GM08714 (cell line): ENCODE results near the gene MC2R.
"Not testable (repeated sequence)": the region's sequence is repeated elsewhere in the genome, so short reads cannot be mapped to it uniquely, and the experiment has no call there.

Source experiments
- H3K4me3 ChIP-seq: fragments of 200-500 bp; sonication (Bioruptor generic); 2 replicates; pipeline ENCODE4 v1.5.1; 2014; ENCODE audit warnings: mild to moderate bottlenecking, low read length, inconsistent platforms
- ZNF274 ChIP-seq: IDR thresholded peaks from 2 replicates; pipeline ENCODE4 v1.6.1; 2012; ENCODE audit warnings: mild to moderate bottlenecking, low read depth, low read length

Gene MC2R

DNA sequence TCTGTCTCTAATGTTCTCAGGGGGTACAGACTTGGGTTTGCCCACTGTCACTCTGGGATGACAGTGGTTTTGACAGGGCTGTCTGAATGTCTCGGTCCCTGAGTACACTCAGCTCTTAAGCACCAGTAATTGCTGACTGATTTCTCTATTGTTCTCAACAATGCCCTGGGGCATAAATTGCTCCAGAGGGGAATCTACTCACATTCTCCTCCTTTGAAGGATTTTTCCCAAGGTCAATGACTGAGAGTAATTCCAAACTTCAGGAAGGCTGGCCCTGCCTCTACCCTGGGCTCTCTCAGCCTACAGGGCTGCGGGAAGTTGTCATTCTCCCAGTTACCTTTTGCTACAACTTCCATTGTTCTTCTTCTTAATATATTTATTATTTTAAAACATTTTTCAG lies 36.5 kb downstream of the MC2R start:
- no peak overlapping the region for H3K4me3 ChIP-seq
- TF ChIP-seq ZNF274 = no peak

DNA sequence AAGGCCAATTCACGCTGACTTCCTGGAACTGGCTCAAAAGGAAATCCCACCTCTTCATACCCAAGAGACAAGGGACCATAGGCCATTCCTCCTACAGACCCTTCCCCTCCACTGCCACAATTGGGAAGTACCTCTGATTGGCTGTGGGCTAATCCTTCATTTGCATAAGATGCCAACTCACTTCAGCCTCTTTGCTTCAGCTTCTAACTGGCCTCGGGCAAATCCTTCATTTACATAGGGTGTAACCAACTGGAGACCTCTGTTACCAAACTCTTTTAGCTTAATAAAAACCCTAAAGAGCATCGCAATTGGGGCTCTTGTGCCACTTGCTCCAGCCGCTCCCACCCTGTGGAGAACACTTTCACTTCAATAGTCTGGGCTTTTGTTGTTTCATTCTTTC lies 38.2 kb downstream of the MC2R start:
- TF ChIP-seq ZNF274 = no peak
- no peak overlapping the region for H3K4me3 ChIP-seq

DNA sequence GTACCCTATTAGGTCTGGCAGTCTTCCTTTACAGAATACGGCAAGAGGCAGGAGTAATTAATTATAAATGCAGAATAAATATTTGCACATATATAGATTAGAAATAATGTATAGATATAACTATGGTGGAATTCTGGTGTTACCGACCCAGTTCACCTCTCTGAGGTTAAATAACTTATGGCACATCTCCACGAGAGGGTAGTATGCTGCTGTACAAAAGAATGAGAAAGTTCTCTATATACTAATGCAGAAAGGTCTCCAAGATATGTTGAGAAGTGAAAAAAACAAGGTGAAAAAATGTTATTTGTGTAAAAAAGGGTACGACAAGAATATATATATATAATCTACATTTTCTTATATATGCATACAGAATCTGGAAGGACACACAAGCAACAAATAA lies 40.8 kb downstream of the MC2R start:
- no peak for TF ChIP-seq ZNF274
- no peak overlapping the region for H3K4me3 ChIP-seq

DNA sequence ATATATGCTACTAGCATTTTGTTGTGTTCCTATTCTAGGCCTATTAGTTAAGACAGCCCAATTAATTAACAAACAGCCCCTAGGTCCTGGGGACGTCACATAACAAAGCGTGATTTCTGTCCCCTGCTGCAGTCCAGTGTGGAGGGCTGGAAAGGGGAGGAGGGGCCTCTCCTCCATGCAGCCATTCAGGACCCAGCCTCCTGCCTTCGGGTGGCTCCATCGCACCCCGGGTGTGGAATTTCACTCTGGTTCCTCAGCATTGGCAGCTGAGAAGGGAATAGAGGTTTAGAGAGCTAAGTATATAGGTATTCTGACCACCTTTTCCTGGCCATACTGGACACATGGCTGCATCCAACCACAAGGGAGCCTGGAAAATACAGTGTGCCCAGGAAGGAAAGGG lies 42.4 kb downstream of the MC2R start:
- no peak overlapping the region for H3K4me3 ChIP-seq
- no peak for TF ChIP-seq ZNF274

DNA sequence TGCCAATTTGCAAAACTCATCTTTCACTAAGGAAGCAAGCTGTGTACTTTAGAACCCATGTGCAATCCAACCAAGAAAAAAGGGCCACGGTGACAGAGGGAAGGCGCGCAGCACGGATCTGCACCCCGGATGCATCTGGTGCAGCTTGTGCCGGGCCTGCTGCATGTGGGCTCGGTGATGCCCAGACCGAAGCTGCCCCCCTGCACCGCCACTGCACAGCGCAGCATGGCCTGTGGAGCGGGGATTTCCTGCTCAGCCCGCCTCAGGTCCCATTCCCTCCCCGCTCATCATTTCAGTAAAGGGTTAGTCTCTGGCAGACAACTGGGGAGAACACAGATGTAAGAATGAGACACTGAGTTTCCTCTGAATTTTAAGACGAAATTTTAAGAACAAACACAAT lies 43.0 kb downstream of the MC2R start:
- no peak for TF ChIP-seq ZNF274

DNA sequence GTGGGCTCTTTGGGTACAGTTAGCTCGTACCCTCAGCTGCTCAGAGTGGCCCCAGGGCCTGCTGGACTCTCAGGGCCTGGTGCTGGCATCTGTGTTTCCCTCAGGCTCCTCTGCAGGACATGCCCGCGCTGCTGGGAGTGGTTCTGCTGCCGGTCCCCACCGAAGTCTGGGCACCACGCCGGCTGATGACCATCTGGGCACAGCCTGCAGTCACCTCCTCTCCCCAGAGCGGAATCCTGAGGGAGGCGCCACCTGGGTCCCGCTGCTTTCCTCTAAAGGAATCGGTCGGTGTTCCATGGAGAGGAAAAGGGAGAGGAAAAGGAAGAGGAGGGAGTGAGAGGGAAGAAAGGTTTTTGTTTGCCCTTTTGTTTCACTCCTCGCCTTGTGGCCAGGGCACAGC lies 43.6 kb downstream of the MC2R start:
- H3K4me3 ChIP-seq = no peak overlapping the region
- TF ChIP-seq ZNF274 = no peak

More for the DNA sequence above, 43.0 kb downstream of the MC2R start:
- no peak overlapping the region for H3K4me3 ChIP-seq

DNA sequence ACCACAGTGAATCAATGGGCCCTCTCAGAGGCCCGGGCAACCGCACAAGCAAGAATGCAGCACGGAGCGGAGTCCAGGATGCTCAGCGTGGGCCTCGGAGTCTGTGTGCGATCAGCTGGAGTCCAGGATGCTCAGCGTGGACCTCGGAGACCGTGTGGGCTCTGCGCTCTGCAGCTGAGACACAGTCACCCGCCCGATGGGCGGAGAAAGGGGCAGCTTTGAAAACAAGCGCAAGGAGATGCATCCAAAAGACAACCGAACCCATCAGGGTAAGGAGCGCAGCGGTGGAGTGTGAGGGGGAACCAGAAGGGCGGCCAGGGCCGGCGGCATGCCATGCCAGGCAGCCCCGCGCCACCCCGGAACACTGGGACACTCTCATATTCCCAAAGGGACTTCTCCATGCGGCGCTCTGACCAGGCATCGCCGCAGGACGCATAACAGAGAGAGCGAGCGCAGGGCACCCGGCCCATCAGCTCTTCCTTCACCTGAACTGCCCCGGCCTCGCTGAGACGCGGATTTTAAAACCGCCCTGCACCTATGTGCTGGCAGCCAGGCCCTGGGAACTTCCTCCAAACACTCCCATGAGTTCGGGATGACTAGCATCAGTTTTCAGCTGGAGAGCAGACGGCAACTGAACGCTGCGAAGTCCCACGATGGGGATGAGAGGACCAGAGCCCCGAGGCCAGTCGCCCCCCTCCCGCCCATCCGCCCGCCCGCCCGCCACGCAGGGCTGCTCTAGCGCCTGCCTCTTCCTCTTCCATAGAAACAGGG lies 46.6 kb downstream of the MC2R start:
- no peak for TF ChIP-seq ZNF274
- no peak overlapping the region for H3K4me3 ChIP-seq

DNA sequence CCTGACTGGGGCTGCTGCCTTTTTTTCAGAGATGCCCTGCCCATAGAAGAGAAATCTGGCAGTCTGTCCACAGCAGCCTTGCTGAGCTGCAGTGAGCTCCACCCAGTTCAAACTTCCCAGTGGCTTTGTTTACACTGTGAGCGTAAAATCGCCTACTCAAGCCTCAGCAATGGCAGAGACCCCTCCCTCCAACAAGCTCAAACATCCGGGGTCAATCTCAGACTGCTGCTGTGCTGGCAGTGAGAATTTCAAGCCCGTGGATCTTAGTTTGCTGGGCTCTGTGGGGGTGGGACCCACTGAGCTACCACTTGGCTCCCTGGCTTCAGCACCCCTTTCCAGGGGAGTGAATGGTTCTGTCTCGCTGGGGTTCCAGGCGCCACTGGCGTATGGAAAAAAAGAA lies 52.4 kb downstream of the MC2R start:
- H3K4me3 ChIP-seq = not testable (repeated sequence)

DNA sequence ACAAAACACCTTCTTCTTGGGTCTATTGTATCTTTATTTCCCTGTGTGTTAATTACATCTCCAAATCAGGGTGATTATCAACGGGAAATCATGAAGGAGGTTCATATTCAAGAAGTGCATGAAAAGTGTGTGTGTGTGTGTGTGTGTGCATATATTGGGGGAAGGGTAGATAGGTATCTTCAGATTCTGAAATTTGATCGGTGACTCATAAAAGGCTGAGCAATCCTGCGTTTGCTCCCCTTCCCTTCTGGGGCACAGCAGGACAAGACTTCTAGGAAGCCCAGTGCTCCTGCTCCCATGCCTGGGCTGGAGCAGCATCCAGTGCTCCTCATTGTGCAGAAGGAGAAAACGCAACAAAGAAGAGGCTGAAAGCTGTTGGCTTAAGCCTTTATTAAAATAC lies 65.5 kb downstream of the MC2R start:
- H3K4me3 ChIP-seq = no peak overlapping the region
- no peak for TF ChIP-seq ZNF274

DNA sequence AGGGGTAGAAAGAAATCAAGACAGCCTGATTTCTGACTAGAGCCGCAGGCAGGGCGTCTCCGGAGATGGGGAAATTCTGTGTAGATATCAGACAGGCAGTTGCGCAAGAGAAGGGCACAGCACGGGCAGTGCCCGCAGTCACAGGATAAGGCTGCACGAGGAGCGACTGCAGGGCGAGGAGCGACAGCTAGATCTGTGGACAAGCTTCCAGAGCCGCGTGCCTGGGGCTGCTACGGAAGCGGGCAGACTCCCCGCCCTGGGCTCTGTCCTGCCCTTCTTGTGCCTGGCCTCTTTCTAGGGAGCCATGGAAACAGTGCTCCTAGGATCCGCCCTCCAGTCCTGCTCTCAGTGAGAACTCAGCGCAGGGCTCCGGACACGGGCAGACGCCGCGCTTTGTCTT lies 78.8 kb downstream of the MC2R start:
- no peak overlapping the region for H3K4me3 ChIP-seq
- no peak for TF ChIP-seq ZNF274

DNA sequence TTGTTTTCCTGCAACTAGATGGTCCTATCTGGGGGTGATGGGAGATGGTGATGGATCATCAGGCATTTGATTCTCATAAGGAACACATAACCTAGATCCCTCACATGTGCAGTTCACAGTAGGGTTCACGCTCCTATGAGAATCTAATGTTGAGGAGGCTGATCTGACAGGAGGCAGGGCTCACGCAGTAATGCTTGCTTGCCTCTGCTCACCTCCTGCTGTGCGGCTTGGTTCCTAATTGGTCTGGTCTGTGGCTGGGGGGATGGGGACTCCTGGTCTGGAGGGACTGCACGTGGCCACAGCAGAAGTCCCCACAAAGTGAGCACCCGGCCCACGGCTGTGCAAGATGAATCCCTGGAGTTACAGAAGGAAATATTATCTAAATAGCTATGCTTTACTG lies 80.1 kb downstream of the MC2R start:
- TF ChIP-seq ZNF274 = no peak
- H3K4me3 ChIP-seq = no peak overlapping the region

DNA sequence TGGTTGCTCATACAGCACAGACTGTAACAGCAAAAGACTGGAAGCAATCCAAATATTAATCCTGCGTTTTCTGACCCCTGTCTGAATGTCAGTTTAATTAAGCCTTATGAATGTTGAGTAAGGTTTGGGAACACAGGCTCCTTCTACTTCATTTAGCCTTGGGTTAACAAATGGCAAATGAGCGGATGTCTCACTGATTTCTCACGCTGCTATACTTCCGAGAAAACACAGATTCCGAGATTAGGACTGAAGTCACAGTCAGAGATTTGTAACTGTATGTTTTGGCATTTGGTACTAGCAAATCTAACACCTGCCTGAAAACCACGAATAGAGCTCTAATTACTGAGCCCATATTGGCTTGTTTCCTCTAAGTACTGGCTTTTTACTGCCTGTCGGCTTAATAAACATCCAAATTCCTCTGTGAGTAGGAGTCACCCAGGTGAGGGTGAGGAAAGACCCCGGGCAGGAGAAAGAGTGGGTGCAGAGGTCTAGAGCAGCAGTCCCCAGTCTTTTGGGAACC lies 80.8 kb downstream of the MC2R start:
- no peak overlapping the region for H3K4me3 ChIP-seq
- TF ChIP-seq ZNF274 = no peak
